ENCODE measurements around the gene SLC12A9.

Gene SLC12A9

GRCh38 chr7:100885440-100886141 lies 33.1 kb downstream of the SLC12A9 start:
- DNase-seq (ENCODE audit: low spot score) = no peak

GRCh38 chr7:100886142-100886935 lies 33.8 kb downstream of the SLC12A9 start:
- DNase-seq (ENCODE audit: low spot score) = no peak

DNA sequence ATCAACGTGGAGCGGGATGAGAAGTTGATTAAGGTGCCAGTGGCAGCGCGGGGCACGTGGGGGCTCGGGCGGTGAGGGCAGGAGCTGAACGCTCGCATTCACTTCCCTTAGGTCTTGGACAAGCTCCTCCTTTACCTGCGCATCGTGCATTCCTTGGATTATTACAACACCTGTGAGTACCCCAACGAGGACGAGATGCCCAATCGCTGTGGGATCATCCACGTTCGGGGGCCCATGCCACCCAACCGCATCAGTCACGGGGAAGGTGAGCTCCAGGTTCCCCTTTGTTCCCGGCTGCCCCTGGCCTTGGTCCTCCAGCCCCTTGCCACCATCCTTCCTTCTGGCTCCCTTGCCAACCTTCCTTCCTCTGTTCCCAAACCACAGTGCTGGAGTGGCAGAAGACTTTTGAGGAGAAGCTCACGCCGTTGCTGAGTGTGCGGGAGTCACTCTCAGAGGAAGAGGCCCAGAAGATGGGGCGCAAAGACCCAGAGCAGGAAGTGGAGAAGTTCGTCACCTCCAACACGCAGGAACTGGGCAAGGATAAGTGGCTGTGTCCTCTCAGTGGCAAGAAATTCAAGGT lies 34.5 kb downstream of the SLC12A9 start:
- DNase-seq (ENCODE audit: low spot score) = no peak

GRCh38 chr7:100887516-100888290 lies 35.2 kb downstream of the SLC12A9 start:
- no peak for DNase-seq (ENCODE audit: low spot score)

- no peak for DNase-seq (ENCODE audit: low spot score)
Observed at GRCh38 chr7:100888291-100888987, 35.9 kb downstream of the SLC12A9 start.

DNA sequence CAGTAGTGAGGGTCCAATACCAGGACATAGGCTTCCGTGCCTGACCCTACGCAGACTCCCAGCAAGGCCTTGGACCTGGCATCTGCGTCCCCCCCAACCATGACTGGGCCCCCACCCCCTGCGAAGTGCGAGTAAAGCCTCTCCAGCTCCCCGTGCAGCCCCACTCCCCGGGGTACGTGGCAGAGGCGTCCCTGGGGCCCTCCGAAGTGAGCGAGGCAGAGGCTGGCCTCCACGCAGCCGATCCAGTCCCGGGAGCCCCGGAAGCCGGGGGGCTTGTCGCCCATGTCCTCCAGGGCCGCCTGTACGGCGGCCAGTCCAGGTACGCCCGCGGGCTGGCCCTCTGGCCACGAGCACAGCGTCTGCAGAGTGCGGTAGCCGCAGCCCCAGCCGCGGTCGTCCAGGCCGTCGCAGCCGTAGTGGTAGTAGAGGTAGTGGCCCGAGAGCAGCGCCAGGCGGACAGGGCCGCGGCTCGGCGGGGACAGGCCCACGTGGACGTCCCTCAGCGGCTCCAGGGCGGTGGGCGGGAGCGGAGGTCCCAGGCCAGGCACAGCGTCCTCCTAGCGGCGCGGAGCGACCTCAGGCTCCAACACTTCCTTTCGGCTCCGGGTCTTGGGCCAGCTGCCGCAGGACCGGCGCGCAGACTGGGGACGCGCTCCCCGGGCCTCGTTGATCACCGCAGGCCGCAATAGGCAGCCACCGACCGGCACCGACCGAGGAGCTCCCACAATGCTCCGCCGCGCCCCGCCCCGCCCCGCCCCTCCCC lies 36.7 kb downstream of the SLC12A9 start, which contains the start of gene UFSP1:
Gene UFSP1, minus strand, starts transcription at position 728 of the 763 bp plus-strand sequence. Its CDS starts 444 bp downstream, at position 284.
- peak; percentile 67 for DNase-seq (ENCODE audit: low spot score)

- DNase-seq (ENCODE audit: low spot score) = no peak
Observed at GRCh38 chr7:100890653-100891567, 38.4 kb downstream of the SLC12A9 start.

DNA sequence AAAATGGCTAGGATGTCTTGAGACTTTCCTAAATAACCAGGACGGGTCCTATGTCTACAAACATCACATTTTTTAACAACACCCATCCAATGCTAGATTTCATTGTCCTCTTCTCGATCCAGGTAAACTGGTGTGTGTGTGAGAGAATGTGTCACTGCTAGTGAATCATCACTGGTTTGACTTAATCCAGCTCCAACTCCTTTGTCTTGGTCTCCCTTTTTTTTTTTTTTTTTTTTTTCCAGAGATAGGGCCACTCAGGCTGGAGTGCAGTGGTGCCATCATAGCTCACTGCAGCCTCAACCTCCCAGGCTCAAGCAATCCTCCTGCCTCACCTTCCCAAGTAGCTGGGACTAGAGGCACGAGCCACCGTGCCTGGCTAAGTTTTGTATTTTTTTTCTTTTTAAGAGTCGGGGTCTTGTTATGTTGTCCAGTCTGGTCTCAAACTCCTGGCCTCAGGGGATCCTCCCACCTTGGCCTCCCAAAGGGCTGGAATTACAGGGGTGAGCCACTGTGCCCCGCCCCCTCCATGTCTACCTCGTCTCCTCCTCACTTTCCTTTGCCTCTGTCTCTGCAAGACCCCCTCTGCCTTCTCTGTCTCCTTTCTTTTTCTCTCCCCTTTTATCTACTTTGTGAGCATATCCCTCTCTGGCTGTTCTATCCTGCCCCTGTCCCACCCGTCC lies 39.2 kb downstream of the SLC12A9 start:
- no peak for DNase-seq (ENCODE audit: low spot score)

GRCh38 chr7:100892364-100893317 lies 40.1 kb downstream of the SLC12A9 start:
- DNase-seq (ENCODE audit: low spot score) = no peak

GRCh38 chr7:100893318-100893895 lies 40.9 kb downstream of the SLC12A9 start:
- DNase-seq (ENCODE audit: low spot score) = no peak

DNA sequence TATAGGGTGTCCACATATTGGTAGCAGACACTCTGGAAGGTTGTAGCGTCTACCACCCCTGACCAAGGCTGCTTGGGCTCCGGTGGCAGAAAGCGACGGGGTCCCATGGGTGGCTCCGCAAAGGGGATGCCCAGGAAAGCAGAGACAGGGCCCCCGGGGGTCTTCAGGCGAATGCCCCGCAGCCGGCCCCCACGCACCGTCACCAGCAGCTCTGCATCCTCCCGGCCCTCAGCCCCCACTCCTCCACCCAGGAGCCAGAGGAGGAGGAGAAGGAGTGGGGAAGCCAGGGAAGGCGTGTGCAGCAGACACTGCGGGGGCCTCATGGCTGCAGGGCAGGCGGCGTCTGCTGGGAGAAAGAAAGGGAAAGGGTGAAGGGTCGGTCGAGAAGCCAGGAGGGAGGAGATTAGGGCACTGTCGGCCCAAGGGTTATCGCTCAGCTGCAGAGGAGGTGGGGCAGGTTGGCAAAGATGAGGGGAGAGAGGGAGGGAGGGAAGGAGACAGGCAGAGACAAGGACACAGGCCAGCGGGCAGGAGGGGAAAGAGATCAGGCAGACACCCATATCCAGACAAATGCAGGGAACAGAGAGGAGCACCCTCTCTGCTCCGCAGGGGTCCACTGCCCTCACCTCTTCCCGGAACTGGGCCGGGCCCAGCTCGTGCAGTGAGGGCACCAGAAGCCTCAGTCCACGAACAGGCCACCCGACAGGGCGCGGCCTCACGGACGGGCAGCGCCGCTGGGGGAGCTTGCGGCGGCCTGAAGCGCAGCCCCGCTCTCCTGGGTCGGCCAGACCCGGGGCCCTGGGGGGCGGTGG lies 41.6 kb downstream of the SLC12A9 start:
- DNase-seq (ENCODE audit: low spot score) = no peak

- DNase-seq (ENCODE audit: low spot score) = peak; percentile 43
Observed at GRCh38 chr7:100894860-100895700, 42.6 kb downstream of the SLC12A9 start.

DNA sequence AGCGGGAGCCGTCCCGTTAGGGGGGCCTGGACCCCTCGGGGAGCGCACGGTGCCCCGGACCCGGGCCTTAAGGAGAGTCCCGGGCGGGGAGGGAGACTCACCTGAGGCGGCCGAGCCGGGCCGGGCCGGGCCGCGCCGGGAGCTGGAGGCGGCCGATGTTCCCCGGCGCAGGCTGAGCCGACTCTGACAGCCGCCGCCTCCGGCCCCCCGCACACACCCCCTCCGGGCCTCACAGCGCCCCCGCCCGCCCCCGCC lies 43.1 kb downstream of the SLC12A9 start, which contains the start of gene ACHE:
Gene ACHE, minus strand, starts transcription at position 188 of the 255 bp plus-strand sequence. CDS start 1,656 bp downstream, outside the sequence.
- no peak for DNase-seq (ENCODE audit: low spot score)

GRCh38 chr7:100895956-100896731 lies 43.6 kb downstream of the SLC12A9 start:
- no peak for DNase-seq (ENCODE audit: low spot score)
